A673 (cell line): ENCODE measurements around the gene UGP2.
"Not testable (repeated sequence)": the region's sequence is repeated elsewhere in the genome, so short reads cannot be mapped to it uniquely, and the experiment has no call there.

ENCODE experiments used
- EZH2 ChIP-seq: fragments of 200-600 bp; sonication (generic); IDR thresholded peaks from 2 replicates; pipeline ENCODE4 v1.6.1; 2017; ENCODE audit warnings: borderline replicate concordance, low read depth, mild to moderate bottlenecking, mixed read lengths, antibody characterized with exemption, low read length; ENCODE audit not compliant: poor library complexity, severe bottlenecking
- TF ChIP-seq, protein P1 (sequence below): fragments of 300-800, 200-600 bp; sonication (generic); conservative IDR thresholded peaks from 2 replicates; pipeline ENCODE4 v1.5.1; 2017; ENCODE audit warnings: low read depth, mild to moderate bottlenecking, antibody characterized with exemption, low read length, moderate library complexity, mixed read lengths

DNA sequence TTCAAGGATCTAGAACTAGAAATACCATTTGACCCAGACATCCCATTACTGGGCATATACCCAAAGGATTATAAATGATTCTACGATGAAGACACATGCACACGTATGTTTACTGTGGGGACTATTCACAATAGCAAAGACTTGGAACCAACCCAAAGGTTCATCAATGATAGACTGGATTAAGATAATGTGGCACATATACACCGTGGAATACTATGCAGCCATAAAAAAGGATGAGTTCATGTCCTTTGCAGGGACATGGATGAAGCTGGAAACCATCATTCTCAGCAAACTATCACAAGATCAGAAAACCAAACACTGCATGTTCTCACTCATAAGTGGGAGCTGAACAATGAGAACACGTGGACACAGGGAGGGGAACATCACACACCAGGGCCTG, 90.4 kb downstream of the UGP2 start:
- TF ChIP-seq, protein P1, sequence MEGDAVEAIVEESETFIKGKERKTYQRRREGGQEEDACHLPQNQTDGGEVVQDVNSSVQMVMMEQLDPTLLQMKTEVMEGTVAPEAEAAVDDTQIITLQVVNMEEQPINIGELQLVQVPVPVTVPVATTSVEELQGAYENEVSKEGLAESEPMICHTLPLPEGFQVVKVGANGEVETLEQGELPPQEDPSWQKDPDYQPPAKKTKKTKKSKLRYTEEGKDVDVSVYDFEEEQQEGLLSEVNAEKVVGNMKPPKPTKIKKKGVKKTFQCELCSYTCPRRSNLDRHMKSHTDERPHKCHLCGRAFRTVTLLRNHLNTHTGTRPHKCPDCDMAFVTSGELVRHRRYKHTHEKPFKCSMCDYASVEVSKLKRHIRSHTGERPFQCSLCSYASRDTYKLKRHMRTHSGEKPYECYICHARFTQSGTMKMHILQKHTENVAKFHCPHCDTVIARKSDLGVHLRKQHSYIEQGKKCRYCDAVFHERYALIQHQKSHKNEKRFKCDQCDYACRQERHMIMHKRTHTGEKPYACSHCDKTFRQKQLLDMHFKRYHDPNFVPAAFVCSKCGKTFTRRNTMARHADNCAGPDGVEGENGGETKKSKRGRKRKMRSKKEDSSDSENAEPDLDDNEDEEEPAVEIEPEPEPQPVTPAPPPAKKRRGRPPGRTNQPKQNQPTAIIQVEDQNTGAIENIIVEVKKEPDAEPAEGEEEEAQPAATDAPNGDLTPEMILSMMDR = not testable (repeated sequence)
- TF ChIP-seq EZH2 = not testable (repeated sequence)
